RCC 7860 (cell line): ENCODE measurements around the gene FAM222B.
"Not testable (repeated sequence)": the region's sequence is repeated elsewhere in the genome, so short reads cannot be mapped to it uniquely, and the experiment has no call there.

Source experiments
- DNase-seq: peaks from one replicate; pipeline ENCODE4 v3.0.0-alpha.2; 2015; ENCODE audit warnings: low spot score
- FAIRE-seq: peaks from 2 replicates; lab custom pipeline; 2012; peaks lifted over from hg19 to GRCh38; lab: Jason Lieb, UNC

Gene FAM222B

GRCh38 chr17:28842282-28843012 lies at the start of gene FAM222B:
FAM222B (minus strand) TSS chr17:28842790; CDS start chr17:28766667, 76,123 bp downstream.
- DNase-seq (peak; percentile 69), FAIRE-seq (no peak)

- DNase-seq (no peak), FAIRE-seq (no peak)
Observed at GRCh38 chr17:28892024-28892423, 49.4 kb upstream of the FAM222B start.

DNA sequence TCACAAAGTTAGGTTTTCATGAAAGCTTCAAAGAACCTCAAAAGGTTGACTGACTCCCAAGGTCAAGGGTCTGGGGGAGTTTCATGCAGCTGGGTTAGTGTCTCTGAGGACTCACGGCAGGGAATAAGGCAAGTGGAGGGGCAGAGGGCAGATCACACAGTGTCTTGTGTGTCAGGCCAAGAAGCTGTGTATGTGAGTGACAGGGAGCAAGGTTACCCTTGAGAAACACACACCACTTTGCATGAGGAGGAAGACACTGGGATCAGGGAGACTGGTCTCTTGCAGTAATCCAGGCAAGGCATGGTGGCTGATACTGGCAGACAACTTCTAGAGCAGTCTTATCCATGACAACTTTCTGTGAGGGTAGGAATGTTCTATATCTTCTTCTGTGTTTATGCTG lies 48.6 kb upstream of the FAM222B start:
- FAIRE-seq, result no peak
- DNase-seq, result no peak

GRCh38 chr17:28889996-28890395 lies 47.4 kb upstream of the FAM222B start:
- no peak for FAIRE-seq
- no peak for DNase-seq

DNA sequence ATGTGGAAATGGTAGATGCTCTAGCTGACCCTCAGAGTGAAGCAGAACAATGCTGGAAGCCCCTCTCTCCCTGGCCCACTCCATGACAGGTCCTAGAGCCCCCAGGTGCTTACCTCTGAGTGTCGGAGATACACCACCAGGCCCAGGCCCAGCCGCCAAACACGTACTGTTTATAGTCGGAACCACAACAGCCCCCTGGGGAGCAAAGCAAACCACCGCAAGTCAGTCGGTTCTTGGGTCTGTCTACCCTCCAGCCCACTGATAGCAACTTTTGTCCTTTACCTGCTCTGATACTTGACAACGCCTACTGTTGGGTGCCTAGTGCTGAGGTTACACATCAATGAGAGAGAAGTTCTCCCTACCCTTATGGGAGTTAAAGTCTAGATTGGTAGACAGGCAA lies 46.2 kb upstream of the FAM222B start:
- no peak for FAIRE-seq
- DNase-seq, result no peak

GRCh38 chr17:28887871-28888471 lies 45.4 kb upstream of the FAM222B start:
- no peak for FAIRE-seq
- DNase-seq, result no peak

GRCh38 chr17:28885951-28886350 lies 43.4 kb upstream of the FAM222B start:
- DNase-seq (no peak), FAIRE-seq (no peak)

DNA sequence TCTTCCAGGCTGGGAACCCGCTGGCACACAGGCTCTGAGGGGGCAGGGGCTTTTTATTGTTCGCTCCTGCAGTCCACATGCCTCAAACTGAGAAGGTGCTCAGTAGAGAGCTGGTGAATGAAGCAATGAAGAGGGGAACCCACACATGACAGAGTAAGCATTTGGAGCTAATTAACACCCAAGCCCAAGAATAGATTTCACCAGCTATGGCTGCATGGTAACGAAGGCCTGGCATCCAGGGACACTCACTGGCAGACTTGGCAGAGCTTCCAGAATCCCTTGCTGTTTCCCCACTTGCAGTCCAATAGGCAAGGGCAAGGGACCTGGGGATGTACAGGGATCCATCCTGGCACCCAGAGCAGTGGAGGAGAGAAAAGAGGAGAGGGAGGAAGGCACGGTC lies 42.8 kb upstream of the FAM222B start:
- DNase-seq, result no peak
- FAIRE-seq, result no peak

- FAIRE-seq, result no peak
- no peak for DNase-seq
Observed at GRCh38 chr17:28883967-28884702, 41.5 kb upstream of the FAM222B start.

DNA sequence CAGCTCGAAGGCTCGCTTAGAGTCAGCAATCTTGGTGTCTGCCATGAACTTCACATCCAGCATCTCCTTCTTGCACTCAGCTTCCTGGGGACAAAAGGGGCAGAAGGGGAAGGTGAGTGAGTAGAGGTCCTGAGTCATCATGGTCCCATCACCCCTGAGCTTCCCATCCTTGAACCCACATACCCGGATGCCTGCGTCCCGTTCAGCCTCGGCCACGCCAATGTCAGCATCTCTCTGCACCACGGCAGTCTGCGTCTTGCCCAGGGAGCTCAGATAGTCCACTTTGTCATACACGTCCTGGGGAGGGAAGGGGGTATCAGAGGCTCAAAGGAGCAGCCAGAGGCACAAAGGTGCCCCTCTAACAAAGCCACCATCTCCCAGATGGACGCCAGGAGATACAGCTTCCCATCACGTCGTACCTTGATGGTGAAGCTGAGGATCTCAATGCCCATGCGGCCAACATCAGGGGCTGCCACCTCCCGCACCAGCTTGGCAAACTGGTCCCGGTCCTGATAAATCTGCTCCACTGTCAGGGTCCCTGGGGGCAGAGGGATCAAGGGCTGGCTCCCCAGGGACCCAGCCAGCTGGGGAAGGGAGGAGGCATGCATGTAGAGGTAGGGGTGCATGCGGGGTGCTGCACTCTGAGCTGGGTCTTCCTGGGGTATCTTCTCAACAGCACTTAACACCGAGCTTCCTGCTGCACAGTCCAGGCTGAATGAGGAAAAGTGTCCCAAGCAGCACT lies 39.7 kb upstream of the FAM222B start:
- DNase-seq (no peak), FAIRE-seq (no peak)

- no peak for FAIRE-seq
- DNase-seq, result no peak
Observed at GRCh38 chr17:28881533-28882056, 39.0 kb upstream of the FAM222B start.

DNA sequence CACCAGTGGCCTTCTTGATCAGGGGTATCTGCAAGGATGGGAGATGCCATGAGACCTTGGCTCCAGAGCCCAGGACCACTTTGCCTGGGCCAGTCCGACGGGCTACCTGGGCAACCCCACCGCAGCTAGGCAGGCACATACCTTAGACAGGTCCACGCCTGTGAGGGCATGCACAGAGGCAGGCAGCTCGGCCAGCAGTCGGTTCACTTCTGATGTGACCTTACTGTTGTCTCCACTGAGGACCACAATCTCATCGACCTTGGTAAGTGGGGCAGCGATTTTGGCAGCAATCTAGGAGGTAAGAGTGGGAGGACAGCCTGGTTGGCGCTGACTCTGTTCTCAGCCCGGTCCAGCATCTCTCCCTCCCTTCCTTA lies 38.0 kb upstream of the FAM222B start:
- DNase-seq, result no peak
- FAIRE-seq, result no peak

GRCh38 chr17:28879886-28880571 lies 37.4 kb upstream of the FAM222B start:
- no peak for FAIRE-seq
- no peak for DNase-seq

DNA sequence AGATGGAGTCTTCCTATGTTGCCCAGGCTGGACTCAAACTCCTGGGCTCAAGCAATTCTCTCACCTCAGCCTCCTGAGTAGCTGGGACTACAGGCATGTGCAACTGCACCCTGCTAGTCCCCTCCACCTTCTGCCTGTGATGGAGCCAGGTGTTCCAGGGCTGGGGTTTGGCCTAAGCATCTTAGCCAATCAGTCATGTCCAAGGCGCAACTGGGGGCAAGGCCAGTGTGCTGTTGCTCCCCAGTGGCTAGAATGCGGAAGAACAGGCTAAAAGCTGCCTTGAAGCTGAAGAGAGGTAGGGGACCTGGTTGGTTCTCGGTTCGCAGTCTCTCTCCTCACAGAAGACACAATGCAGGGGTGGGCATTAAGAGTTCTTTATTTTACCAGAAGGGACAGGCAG lies 36.4 kb upstream of the FAM222B start:
- FAIRE-seq, result no peak

DNA sequence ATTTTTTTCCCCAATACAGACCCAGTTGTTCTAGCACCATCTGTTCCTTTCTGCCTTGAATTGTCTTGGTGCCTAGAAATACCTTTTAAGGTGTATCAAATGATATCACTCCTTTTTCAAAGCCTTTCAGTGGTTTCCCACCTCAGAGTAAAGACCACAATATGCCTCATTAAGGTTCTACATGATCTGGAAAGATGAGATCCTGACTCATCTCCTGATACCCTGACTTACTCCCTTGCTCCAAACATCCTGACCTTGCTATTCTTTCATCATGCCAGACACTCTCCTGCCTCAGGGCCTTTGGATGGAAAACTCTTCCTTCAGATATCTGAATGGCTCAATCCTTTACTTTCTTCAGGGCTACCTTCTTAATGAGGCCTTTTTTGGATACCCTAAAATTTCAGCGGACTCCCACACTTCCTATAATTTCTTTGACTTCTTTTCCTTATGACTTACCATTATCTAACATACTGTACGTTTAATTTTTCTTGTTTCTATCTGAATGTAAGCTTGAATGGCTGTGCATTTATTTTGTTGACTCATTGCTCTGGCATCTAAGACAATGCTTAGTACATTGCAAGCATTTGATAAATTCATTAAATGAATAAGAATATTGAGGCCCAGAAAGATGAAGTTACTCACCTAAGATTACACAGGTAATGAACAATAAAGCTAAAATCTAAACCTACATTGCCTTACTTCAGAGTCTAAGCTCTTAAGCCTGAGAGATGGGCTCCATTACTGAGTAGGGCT lies 35.7 kb upstream of the FAM222B start:
- DNase-seq (peak; percentile 10), FAIRE-seq (no peak)

More for the DNA sequence above, 36.4 kb upstream of the FAM222B start:
- no peak for DNase-seq

GRCh38 chr17:28877150-28877711 lies 34.6 kb upstream of the FAM222B start:
- DNase-seq, FAIRE-seq: not testable (repeated sequence)

GRCh38 chr17:28875848-28876550 lies 33.4 kb upstream of the FAM222B start:
- FAIRE-seq, result no peak
- DNase-seq, result no peak

- DNase-seq, result no peak
- no peak for FAIRE-seq
Observed at GRCh38 chr17:28874750-28875149, 32.2 kb upstream of the FAM222B start.

GRCh38 chr17:28873839-28874238 lies 31.2 kb upstream of the FAM222B start:
- DNase-seq (no peak), FAIRE-seq (no peak)
